RWPE2 (cell line): ENCODE results near the gene SHKBP1.

Source experiments
- ATAC-seq: fragments of 200-7000 bp; cut with Tn5 transposase; 3 replicates; pipeline ENCODE4 v1.9.1; 2021; ENCODE audit warnings: low read depth
- DNase-seq: peaks from one replicate; pipeline ENCODE4 v3.0.0-alpha.2; 2020; ENCODE audit warnings: low spot score
- H3K27ac ChIP-seq: fragments of 450-650 bp; 2 replicates; pipeline ENCODE4 v1.5.1; 2017; ENCODE audit warnings: mild to moderate bottlenecking; ENCODE audit not compliant: poor library complexity, severe bottlenecking
- H3K27me3 ChIP-seq: fragments of 250-450 bp; sonication (Bioruptor Pico); 2 replicates; pipeline ENCODE4 v1.5.1; 2021; ENCODE audit warnings: mild to moderate bottlenecking, moderate library complexity; ENCODE audit not compliant: insufficient read depth, poor library complexity, severe bottlenecking
- H3K36me3 ChIP-seq: fragments of 250-450 bp; sonication (Bioruptor Pico); 2 replicates; pipeline ENCODE4 v1.5.1; 2020; ENCODE audit warnings: low read depth, mild to moderate bottlenecking, moderate library complexity
- H3K4me1 ChIP-seq: fragments of 250-450 bp; sonication (Bioruptor Pico); 2 replicates; pipeline ENCODE4 v1.5.1; 2021; ENCODE audit warnings: mild to moderate bottlenecking, moderate library complexity; ENCODE audit not compliant: insufficient read depth, poor library complexity, severe bottlenecking
- H3K4me3 ChIP-seq: fragments of 250-450 bp; sonication (Bioruptor Pico); 2 replicates; pipeline ENCODE4 v1.5.1; 2021; ENCODE audit warnings: mild to moderate bottlenecking, moderate library complexity; ENCODE audit not compliant: severe bottlenecking
- H3K9me3 ChIP-seq: fragments of 250-450 bp; sonication (Bioruptor Pico); 2 replicates; pipeline ENCODE4 v1.5.1; 2021; ENCODE audit warnings: mild to moderate bottlenecking, moderate library complexity; ENCODE audit not compliant: severe bottlenecking
- CTCF ChIP-seq: fragments of 450-650 bp; IDR thresholded peaks from one replicate; pipeline ENCODE4 v1.5.1; 2017; ENCODE audit warnings: mild to moderate bottlenecking, moderate library complexity; ENCODE audit not compliant: poor library complexity, severe bottlenecking

The SHKBP1 gene

GRCh38 chr19:40608240-40608621, 31.6 kb downstream of the SHKBP1 start:
- Histone ChIP-seq H3K27ac (no peak overlapping the region), H3K36me3 (peaks cover 4% of the 10 kb centered on the region; the same call in 1 of the 2 replicates), H3K4me3 (no peak overlapping the region), H3K27me3 (no peaks in the 10 kb centered on the region), H3K9me3 (no peaks in the 10 kb centered on the region), H3K4me1 (peaks cover 8% of the 10 kb centered on the region)
- ATAC-seq (no peak), DNase-seq (no peak)
- no peak for TF ChIP-seq CTCF

- Histone ChIP-seq H3K27ac (peak overlapping the region; percentile 84), H3K27me3 (no peaks in the 10 kb centered on the region), H3K9me3 (no peaks in the 10 kb centered on the region), H3K4me1 (peaks cover 6% of the 10 kb centered on the region), H3K4me3 (no peak overlapping the region), H3K36me3 (peaks cover 4% of the 10 kb centered on the region; the same call in 1 of the 2 replicates)
- DNase-seq (no peak), ATAC-seq (no peak)
- TF ChIP-seq CTCF = no peak
Observed at GRCh38 chr19:40608957-40609356, 32.3 kb downstream of the SHKBP1 start.

GRCh38 chr19:40609561-40610395, 33.1 kb downstream of the SHKBP1 start:
- Histone ChIP-seq H3K27me3 (no peaks in the 10 kb centered on the region), H3K27ac (peak overlapping the region; percentile 84)
- peak; percentile 50 for ATAC-seq

GRCh38 chr19:40610396-40611064, 33.9 kb downstream of the SHKBP1 start:
- peaks cover 16% of the 10 kb centered on the region for H3K36me3 ChIP-seq
- H3K4me3 ChIP-seq = peak overlapping the region; percentile 24
- H3K4me1 ChIP-seq = peaks cover 14% of the 10 kb centered on the region
- TF ChIP-seq CTCF = no peak
- peak overlapping the region; percentile 84 for H3K27ac ChIP-seq
- DNase-seq = peak; percentile 63
- no peaks in the 10 kb centered on the region for H3K27me3 ChIP-seq
- H3K9me3 ChIP-seq = no peaks in the 10 kb centered on the region
- ATAC-seq = no peak

More at GRCh38 chr19:40609561-40610395, 33.1 kb downstream of the SHKBP1 start:
- TF ChIP-seq CTCF = no peak
- H3K36me3 ChIP-seq = peaks cover 9% of the 10 kb centered on the region
- peak overlapping the region; percentile 24 for H3K4me3 ChIP-seq
- H3K9me3 ChIP-seq = no peaks in the 10 kb centered on the region
- peak; percentile 91 for DNase-seq
- H3K4me1 ChIP-seq = peaks cover 8% of the 10 kb centered on the region
